ENCODE measurements around the gene TPP1.

GRCh38 chr11:6583584-6583983, 35.6 kb downstream of the TPP1 start:
- TF ChIP-seq, protein P1, sequence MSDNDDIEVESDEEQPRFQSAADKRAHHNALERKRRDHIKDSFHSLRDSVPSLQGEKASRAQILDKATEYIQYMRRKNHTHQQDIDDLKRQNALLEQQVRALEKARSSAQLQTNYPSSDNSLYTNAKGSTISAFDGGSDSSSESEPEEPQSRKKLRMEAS (IDR thresholded peaks at IDR 0.05): no peak
- TF ChIP-seq RFX5 (IDR thresholded peaks at IDR 0.05): no peak
